KMS-11 (cell line): ENCODE data around the gene FHOD1.

Experiments used
- H2AFZ ChIP-seq: fragments of 200-600 bp; sonication (generic); 2 replicates; pipeline ENCODE4 v1.6.1; 2016; ENCODE audit warnings: antibody characterized with exemption, mixed run types, low read depth
- H3K27ac ChIP-seq: fragments of 200-600 bp; sonication (generic); 2 replicates; pipeline ENCODE4 v1.6.1; 2016; ENCODE audit warnings: mild to moderate bottlenecking, mixed run types
- H3K27me3 ChIP-seq: fragments of 200-600 bp; sonication (generic); 2 replicates; pipeline ENCODE4 v1.6.1; 2017; ENCODE audit warnings: mild to moderate bottlenecking, low read depth, mixed run types, moderate library complexity; ENCODE audit not compliant: insufficient read depth
- H3K36me3 ChIP-seq: fragments of 200-600 bp; sonication (generic); 2 replicates; pipeline ENCODE4 v1.6.1; 2017; ENCODE audit warnings: mild to moderate bottlenecking, mixed run types; ENCODE audit not compliant: insufficient read depth
- H3K4me1 ChIP-seq: fragments of 200-600 bp; sonication (generic); 2 replicates; pipeline ENCODE4 v1.6.1; 2016; ENCODE audit warnings: mild to moderate bottlenecking, low read depth, mixed run types; ENCODE audit not compliant: poor library complexity, severe bottlenecking
- H3K4me2 ChIP-seq: fragments of 200-600 bp; sonication (generic); 2 replicates; pipeline ENCODE4 v1.7.0; 2016; ENCODE audit warnings: mild to moderate bottlenecking, mixed run types
- H3K4me3 ChIP-seq: fragments of 200-600 bp; sonication (generic); IDR thresholded peaks from 2 replicates; pipeline ENCODE4 v1.6.1; 2017; ENCODE audit warnings: low read depth, low read length, mixed read lengths; ENCODE audit not compliant: insufficient read depth
- H3K79me2 ChIP-seq: fragments of 200-600 bp; sonication (generic); 2 replicates; pipeline ENCODE4 v1.6.1; 2016; ENCODE audit warnings: low read depth, mixed run types; ENCODE audit not compliant: insufficient read depth
- H3K9ac ChIP-seq: fragments of 200-600 bp; sonication (generic); 2 replicates; pipeline ENCODE4 v1.6.1; 2016; ENCODE audit warnings: mild to moderate bottlenecking, mixed run types
- H4K20me1 ChIP-seq: fragments of 200-600 bp; sonication (generic); 2 replicates; pipeline ENCODE4 v1.6.1; 2016; ENCODE audit warnings: mild to moderate bottlenecking, mixed run types; ENCODE audit not compliant: insufficient read depth
- CTCF ChIP-seq: fragments of 200-600 bp; sonication (generic); conservative IDR thresholded peaks from 2 replicates; pipeline ENCODE4 v1.6.1; 2017; ENCODE audit warnings: low read depth, mild to moderate bottlenecking, antibody characterized with exemption, low read length, moderate library complexity, mixed read lengths

Gene FHOD1

GRCh38 chr16:67247192-67248072 is at the start of gene FHOD1:
Gene FHOD1, minus strand, starts transcription at chr16:67247481. Its CDS starts 71 bp downstream, at chr16:67247410.
- no peak for TF ChIP-seq CTCF
- Histone ChIP-seq H3K36me3 (no peaks in the 10 kb centered on the region), H3K79me2 (no peaks in the 10 kb centered on the region), H3K27ac (peak within 1 kb of the TSS; percentile 46), H3K9ac (peak within 1 kb of the TSS; percentile 57; the same call in 1 of the 2 replicates), H3K4me3 (peak within 1 kb of the TSS; percentile 24), H3K27me3 (peaks cover 34% of the 10 kb centered on the region), H3K4me2 (peak within 1 kb of the TSS; percentile 100), H4K20me1 (no peaks in the 10 kb centered on the region), H3K4me1 (peaks cover 29% of the 10 kb centered on the region), H2AFZ (peak within 1 kb of the TSS; percentile 97)

GRCh38 chr16:67296420-67296819 is 49.1 kb upstream of the FHOD1 start:
- no peaks in the 10 kb centered on the region for H4K20me1 ChIP-seq
- H3K27ac ChIP-seq: no peak overlapping the region
- no peak overlapping the region for H3K4me2 ChIP-seq
- no peaks in the 10 kb centered on the region for H3K4me1 ChIP-seq
- no peak for TF ChIP-seq CTCF
- no peaks in the 10 kb centered on the region for H3K36me3 ChIP-seq
- no peaks in the 10 kb centered on the region for H3K79me2 ChIP-seq
- H2AFZ ChIP-seq: no peak overlapping the region
- no peak overlapping the region for H3K4me3 ChIP-seq
- H3K27me3 ChIP-seq: no peaks in the 10 kb centered on the region; the same call in 1 of the 2 replicates
- no peak overlapping the region for H3K9ac ChIP-seq

- Histone ChIP-seq H4K20me1 (no peaks in the 10 kb centered on the region), H3K4me2 (no peak overlapping the region), H3K4me3 (no peak overlapping the region), H3K36me3 (no peaks in the 10 kb centered on the region), H3K4me1 (no peaks in the 10 kb centered on the region), H3K27ac (no peak overlapping the region), H3K27me3 (no peaks in the 10 kb centered on the region; the same call in 1 of the 2 replicates), H3K79me2 (no peaks in the 10 kb centered on the region), H2AFZ (no peak overlapping the region), H3K9ac (no peak overlapping the region)
- no peak for TF ChIP-seq CTCF
These were observed 47.7 kb upstream of the FHOD1 start for GRCh38 chr16:67294938-67295361.

GRCh38 chr16:67294171-67294757 is 47.0 kb upstream of the FHOD1 start:
- Histone ChIP-seq H3K9ac (no peak overlapping the region), H3K4me2 (no peak overlapping the region), H3K27me3 (no peaks in the 10 kb centered on the region; the same call in 1 of the 2 replicates), H3K36me3 (no peaks in the 10 kb centered on the region), H3K4me3 (no peak overlapping the region), H2AFZ (no peak overlapping the region), H3K4me1 (no peaks in the 10 kb centered on the region), H3K79me2 (no peaks in the 10 kb centered on the region), H4K20me1 (no peaks in the 10 kb centered on the region), H3K27ac (no peak overlapping the region)
- TF ChIP-seq CTCF: no peak
